ENCODE results near the gene NTRK2.

NTRK2 gene

DNA sequence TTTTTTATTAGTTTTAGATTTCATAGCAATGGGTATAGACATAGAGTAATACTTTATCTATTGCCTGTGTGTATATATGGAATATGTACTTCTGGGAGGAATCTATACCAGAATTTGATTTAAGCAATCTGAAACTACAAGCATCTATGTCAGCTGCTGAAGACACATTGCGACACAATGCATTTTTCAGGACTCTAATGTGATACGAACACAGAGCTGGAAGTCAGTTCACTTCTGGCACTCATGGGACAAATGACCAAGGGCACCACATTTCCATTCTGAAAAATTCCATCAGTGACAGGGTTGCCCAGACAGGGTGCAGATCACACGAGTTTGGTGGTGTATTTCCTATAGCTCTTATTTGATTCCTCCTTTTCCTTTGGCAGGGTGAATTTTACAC lies 259.5 kb downstream of the NTRK2 start:
- no peak for TF ChIP-seq CTCF (IDR thresholded peaks at IDR 0.05)
- no peaks in the 10 kb centered on the region for H3K79me2 ChIP-seq

GRCh38 chr9:84932915-84933527 lies 263.5 kb downstream of the NTRK2 start:
- Histone ChIP-seq H3K4me3 (ENCODE audit: low read depth, low read length) (no peak overlapping the region), H3K27me3 (ENCODE audit: control insufficient read depth, insufficient read depth, low read length) (no peaks in the 10 kb centered on the region), H3K4me2 (ENCODE audit: low read length) (no peak overlapping the region), H3K36me3 (ENCODE audit: control insufficient read depth, insufficient read depth, low read length) (no peaks in the 10 kb centered on the region), H3K27ac (no peak overlapping the region), H2AFZ (no peak overlapping the region), H3K79me2 (no peaks in the 10 kb centered on the region), H3K4me1 (no peaks in the 10 kb centered on the region), H3K9ac (no peak overlapping the region), H3K9me3 (ENCODE audit: control insufficient read depth, low read length) (no peaks in the 10 kb centered on the region)
- TF ChIP-seq CTCF (IDR thresholded peaks at IDR 0.05): no peak

More for the DNA sequence above, 259.5 kb downstream of the NTRK2 start:
- Histone ChIP-seq H3K27ac (no peak overlapping the region), H3K9me3 (ENCODE audit: control insufficient read depth, low read length) (no peaks in the 10 kb centered on the region), H3K4me3 (ENCODE audit: low read depth, low read length) (no peak overlapping the region), H3K36me3 (ENCODE audit: control insufficient read depth, insufficient read depth, low read length) (no peaks in the 10 kb centered on the region), H3K4me2 (ENCODE audit: low read length) (no peak overlapping the region), H3K27me3 (ENCODE audit: control insufficient read depth, insufficient read depth, low read length) (no peaks in the 10 kb centered on the region), H2AFZ (no peak overlapping the region), H3K9ac (no peak overlapping the region), H3K4me1 (no peaks in the 10 kb centered on the region)

GRCh38 chr9:84935528-84936117 lies 266.1 kb downstream of the NTRK2 start:
- no peak overlapping the region for H3K4me3 ChIP-seq (ENCODE audit: low read depth, low read length)
- H3K9me3 ChIP-seq (ENCODE audit: control insufficient read depth, low read length): no peaks in the 10 kb centered on the region
- no peaks in the 10 kb centered on the region for H3K79me2 ChIP-seq
- H3K4me1 ChIP-seq: no peaks in the 10 kb centered on the region
- H3K27ac ChIP-seq: no peak overlapping the region
- no peaks in the 10 kb centered on the region for H3K27me3 ChIP-seq (ENCODE audit: control insufficient read depth, insufficient read depth, low read length)
- no peaks in the 10 kb centered on the region for H3K36me3 ChIP-seq (ENCODE audit: control insufficient read depth, insufficient read depth, low read length)
- no peak overlapping the region for H2AFZ ChIP-seq
- no peak for TF ChIP-seq CTCF (IDR thresholded peaks at IDR 0.05)
- no peak overlapping the region for H3K9ac ChIP-seq
- H3K4me2 ChIP-seq (ENCODE audit: low read length): no peak overlapping the region

DNA sequence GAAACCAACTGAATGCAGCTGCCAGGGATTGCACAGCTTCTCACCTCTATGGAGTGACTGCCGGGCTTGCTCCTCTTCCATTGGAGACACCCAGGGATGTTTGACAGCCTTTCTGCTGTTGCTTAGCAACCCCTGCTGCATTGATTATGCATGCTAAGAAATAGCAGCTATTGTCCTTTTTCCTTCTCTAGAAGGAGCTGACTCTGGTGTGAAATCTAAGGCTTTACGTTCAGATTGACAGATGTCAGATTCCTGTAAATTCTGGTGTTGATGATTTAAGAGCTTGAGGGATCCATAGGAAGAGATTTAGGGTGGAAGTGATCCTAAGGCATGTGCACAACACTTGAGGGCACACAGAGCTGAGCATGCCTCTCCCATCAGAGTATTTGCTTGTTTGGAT lies 267.7 kb downstream of the NTRK2 start:
- Histone ChIP-seq H3K9ac (no peak overlapping the region), H2AFZ (no peak overlapping the region), H3K27ac (no peak overlapping the region), H3K9me3 (ENCODE audit: control insufficient read depth, low read length) (no peaks in the 10 kb centered on the region), H3K36me3 (ENCODE audit: control insufficient read depth, insufficient read depth, low read length) (no peaks in the 10 kb centered on the region), H3K4me2 (ENCODE audit: low read length) (no peak overlapping the region), H3K4me1 (no peaks in the 10 kb centered on the region), H3K27me3 (ENCODE audit: control insufficient read depth, insufficient read depth, low read length) (no peaks in the 10 kb centered on the region), H3K79me2 (no peaks in the 10 kb centered on the region), H3K4me3 (ENCODE audit: low read depth, low read length) (no peak overlapping the region)
- TF ChIP-seq CTCF (IDR thresholded peaks at IDR 0.05): no peak

DNA sequence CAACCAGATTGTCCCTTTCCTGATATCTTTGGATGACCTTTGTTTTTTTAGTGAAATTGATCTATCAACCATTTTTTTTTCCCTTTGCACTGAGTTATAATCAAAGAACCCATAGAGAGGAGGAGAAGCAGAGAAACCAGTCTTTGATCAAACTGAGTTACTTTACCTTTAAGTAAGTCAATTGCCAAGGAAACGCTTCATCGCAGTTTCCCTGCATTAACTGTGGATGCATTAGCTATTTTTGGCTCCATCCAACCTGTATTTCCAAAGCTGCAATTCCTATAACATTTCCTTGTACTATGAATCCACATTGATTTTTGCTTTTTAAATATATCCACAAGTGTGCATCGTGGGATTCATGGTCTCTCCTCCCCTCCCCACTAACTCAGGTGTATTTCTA lies 268.1 kb downstream of the NTRK2 start:
- no peak overlapping the region for H2AFZ ChIP-seq
- TF ChIP-seq CTCF (IDR thresholded peaks at IDR 0.05): no peak
- H3K79me2 ChIP-seq: no peaks in the 10 kb centered on the region
- H3K27me3 ChIP-seq (ENCODE audit: control insufficient read depth, insufficient read depth, low read length): no peaks in the 10 kb centered on the region
- H3K9me3 ChIP-seq (ENCODE audit: control insufficient read depth, low read length): no peaks in the 10 kb centered on the region
- H3K4me3 ChIP-seq (ENCODE audit: low read depth, low read length): no peak overlapping the region
- H3K9ac ChIP-seq: no peak overlapping the region
- no peak overlapping the region for H3K27ac ChIP-seq
- H3K4me2 ChIP-seq (ENCODE audit: low read length): no peak overlapping the region
- H3K4me1 ChIP-seq: no peaks in the 10 kb centered on the region
- no peaks in the 10 kb centered on the region for H3K36me3 ChIP-seq (ENCODE audit: control insufficient read depth, insufficient read depth, low read length)
